ENCODE results near the gene SLC13A4.
"Not testable (repeated sequence)": the region's sequence is repeated elsewhere in the genome, so short reads cannot be mapped to it uniquely, and the experiment has no call there.

SLC13A4 gene

GRCh38 chr7:135685306-135686084, 42.5 kb downstream of the SLC13A4 start:
- no peak for DNase-seq

GRCh38 chr7:135684699-135685098, 43.3 kb downstream of the SLC13A4 start:
- no peak for DNase-seq

DNA sequence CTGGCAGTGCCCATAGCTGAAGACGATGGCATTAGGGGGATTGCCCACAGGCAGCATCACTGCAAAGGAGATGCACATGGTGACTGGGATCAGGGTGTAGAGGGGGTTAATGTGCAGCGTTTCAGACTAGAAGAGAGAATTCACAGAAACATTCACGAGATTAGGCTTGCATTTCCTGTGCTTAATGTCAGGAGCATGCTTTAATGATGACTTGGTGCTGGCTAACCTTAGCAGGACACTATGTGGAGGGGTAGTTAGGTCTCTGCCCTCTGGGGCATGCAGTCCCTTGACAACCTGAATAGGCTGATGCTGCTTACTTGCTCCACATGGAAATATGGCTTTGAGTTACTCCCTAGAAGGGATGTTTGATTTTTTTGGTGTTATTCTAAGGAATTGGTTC, 43.9 kb downstream of the SLC13A4 start:
- no peak for DNase-seq

GRCh38 chr7:135683609-135684008, 44.4 kb downstream of the SLC13A4 start:
- DNase-seq: no peak

GRCh38 chr7:135682191-135682590, 45.8 kb downstream of the SLC13A4 start:
- DNase-seq: no peak

DNA sequence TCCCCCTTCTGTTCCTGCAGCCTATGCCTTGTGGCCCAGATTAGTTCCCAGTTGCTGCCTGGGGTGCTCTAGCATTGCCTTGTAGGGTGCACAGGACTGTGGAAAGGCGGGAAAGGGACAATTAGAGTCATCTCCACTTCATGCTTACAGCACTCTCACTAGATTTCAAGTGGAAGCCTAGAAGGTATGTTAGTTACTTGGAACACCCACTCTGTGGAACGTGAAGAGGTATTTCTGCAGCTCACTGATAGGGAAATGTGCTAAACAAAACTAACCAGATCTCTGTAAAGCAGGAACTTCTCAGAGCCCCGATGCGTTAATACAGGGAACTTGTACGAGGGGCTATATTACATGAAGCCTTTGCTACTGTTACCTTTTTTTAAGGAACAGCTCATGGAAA, 46.2 kb downstream of the SLC13A4 start:
- no peak for DNase-seq

DNA sequence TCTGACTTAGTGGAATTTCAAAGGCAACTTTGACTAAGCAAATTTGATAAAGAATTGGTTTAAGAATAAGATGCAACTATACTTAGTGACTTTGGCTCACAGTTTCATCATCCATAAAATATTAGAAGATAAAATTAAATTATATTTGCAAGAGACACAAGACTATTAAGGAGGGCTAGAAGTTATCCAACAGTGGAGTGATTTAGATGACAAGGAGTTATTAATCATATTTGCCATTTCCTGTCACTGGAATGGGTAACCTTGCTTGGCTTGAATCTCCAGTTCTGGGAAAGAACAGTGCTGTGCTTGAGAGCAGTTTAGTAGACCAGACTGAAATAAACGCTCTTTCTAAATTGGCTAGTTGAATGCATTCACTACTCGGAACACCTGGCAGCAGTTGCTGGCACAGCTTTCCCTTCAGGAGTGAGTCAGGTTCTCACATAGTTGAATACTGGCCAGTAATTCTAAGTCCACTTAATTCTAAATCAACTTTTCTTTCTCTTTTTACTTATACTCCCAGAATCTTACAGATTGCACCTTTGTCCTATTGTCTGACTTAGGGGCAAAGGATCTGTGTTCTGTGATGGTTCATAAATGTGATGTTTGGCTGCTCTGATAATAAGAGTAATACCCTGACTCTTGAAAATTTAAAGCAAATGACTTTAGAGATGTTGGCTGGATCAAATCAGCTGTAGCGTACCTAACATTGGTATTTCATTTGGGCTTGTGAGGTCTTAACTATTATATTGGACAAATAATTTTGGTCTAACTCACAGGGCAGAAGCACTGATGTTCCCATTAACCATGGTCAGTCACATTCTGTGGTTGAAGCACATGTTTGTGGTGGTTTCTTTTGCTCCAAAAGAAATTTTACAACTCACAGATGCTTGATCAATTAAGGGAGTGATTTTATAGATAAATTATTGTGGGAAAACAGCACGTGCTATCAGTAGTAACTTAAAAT, 49.1 kb downstream of the SLC13A4 start:
- no peak for DNase-seq

DNA sequence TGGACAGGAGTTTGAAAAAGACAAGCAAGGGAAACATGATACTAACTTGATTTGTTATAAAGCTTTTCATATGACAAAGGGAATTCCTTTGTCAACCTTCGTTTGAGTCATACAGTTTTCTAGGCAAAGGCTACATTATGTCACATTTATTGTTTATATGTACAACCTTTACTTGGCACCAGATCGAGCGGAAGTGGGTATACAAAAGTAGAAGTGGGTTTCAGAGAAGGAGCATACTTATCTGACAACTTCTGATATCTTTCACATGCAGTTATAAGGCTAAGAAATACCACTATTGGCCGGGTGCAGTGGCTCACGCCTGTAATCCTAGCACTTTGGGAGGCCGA, 54.7 kb downstream of the SLC13A4 start:
- DNase-seq: no peak

- DNase-seq: peak in 2 of 6 experiments; percentile 3 to 20
Measured at GRCh38 chr7:135672560-135673359, 55.2 kb downstream of the SLC13A4 start.

DNA sequence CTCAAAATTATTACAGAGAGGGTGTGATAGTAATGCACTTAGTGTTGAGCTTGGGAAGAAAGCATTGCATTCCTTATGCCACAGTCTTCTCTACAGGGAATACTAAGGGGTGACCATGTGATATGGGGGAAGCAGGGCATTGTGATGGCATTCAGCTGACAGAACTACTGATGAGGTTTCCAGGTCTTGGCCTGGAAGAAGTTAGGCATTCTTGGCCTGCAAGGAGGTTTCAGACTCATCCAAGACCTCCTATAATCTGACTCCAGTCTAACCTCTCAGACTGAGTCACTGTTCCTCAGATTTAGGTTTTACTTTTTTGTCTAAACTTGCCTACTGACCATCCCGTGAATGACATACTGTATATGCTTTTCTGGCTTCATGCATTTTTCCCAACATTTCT, 57.8 kb downstream of the SLC13A4 start:
- no peak for DNase-seq

- DNase-seq: no peak
Measured at GRCh38 chr7:135669774-135670173, 58.2 kb downstream of the SLC13A4 start.

DNA sequence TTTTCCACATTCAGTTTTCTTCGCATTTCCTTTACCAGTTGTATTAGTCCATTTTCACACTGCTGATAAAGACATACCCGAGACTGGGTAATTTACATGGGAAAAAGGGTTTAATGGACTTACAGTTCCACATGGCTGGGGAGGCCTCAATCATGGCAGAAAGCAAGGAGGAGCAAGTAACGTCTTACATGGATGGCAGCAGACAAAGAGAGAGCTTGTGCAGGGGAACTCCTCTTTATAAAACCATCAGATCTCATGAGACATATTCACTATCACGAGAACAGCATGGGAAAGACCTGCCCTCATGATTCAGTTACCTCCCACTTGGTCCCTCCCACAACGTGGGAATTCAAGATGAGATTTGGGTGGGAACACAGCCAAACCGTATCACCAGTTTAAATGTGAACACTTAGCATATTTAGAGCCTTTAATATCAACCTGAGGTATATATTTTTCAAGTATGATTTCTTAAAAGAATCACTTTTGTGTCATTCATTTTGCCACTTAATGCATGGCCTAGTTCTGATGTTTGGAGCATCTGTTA, 59.1 kb downstream of the SLC13A4 start:
- not testable (repeated sequence) for DNase-seq

DNA sequence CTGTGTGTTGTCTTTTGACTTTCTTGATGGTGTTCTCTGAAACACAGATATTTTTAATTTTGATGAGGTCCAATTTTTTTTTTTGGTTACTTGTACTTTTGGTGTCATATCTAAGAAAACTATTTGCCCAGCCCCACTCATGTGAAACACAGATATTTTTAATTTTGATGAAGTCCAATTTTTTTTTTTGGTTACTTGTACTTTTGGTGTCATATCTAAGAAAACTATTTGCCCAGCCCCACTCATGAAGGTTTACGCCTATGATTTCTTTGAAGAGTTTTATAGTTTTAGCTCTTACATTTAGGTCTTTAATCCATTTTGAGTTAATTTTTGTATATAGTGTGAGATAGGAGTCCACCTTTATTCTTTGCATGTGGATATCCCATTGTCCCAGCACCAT, 60.4 kb downstream of the SLC13A4 start:
- not testable (repeated sequence) for DNase-seq

- DNase-seq: no peak
Measured at GRCh38 chr7:135666846-135667245, 61.1 kb downstream of the SLC13A4 start.

DNA sequence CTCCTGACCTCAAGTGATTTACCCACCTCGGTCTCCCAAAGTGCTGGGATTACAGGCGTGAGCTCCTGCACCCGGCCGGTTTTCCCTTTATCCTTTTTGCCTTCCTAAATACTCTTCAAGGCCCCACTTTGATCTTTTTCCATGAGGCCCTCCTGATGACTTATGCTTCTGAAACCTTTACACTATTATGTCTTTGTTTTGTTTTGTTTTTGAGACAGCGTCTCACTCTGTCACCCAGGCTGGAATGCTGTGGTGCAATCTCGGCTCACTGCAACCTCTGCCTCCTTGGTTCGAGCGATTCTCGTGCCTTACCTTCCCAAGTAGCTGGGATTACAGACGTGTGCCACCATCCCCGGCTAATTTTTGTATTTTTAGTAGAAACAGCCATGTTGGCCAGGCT, 61.8 kb downstream of the SLC13A4 start:
- no peak for DNase-seq

- no peak for DNase-seq
Measured at GRCh38 chr7:135665042-135665441, 62.9 kb downstream of the SLC13A4 start.

DNA sequence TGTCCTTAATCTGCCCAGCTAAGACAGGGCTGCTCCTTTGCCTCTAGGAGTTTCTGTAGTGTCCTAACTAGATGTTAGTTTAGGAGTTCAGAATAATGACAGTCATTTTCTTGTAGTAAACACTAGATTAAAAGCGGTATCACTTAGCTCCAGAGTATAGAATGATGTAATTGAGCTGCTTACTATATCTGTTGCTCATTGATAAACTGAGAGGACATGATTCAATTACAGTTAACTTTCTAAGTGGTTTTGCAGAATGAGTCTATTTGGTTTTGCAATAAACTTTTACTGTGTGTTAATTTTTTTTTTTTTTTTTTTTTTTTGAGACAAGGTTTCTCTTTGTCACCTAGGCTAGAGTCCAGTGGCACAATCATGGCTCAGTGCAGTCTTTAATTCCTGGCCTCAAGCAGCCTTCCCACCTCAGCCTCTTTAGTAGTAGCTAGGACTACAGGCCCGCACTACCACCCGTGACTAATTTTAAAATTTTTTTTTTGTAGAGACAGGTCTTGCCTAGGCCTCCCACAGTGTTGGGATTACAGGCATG, 63.9 kb downstream of the SLC13A4 start:
- peak in 1 of 6 experiments; percentile 1 for DNase-seq

GRCh38 chr7:135662373-135663114, 65.4 kb downstream of the SLC13A4 start, which contains the start of gene STMP1:
Gene STMP1, plus strand, starts transcription at chr7:135662514.
- DNase-seq: peak; percentile 86 to 93 (median 93)

DNA sequence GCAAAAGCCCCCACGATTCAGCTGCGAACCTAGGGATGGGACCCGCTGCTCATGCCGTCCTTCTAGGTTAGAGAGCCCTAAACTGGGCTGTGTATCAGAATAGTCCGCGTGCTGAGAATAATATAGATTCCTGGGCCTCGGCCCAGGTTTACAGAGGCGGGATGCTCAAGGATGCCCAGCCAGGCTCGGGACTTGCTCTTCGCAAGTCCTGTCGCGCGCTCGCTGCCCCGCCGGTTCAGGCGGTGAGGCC, 65.9 kb downstream of the SLC13A4 start:
- DNase-seq: no peak

DNA sequence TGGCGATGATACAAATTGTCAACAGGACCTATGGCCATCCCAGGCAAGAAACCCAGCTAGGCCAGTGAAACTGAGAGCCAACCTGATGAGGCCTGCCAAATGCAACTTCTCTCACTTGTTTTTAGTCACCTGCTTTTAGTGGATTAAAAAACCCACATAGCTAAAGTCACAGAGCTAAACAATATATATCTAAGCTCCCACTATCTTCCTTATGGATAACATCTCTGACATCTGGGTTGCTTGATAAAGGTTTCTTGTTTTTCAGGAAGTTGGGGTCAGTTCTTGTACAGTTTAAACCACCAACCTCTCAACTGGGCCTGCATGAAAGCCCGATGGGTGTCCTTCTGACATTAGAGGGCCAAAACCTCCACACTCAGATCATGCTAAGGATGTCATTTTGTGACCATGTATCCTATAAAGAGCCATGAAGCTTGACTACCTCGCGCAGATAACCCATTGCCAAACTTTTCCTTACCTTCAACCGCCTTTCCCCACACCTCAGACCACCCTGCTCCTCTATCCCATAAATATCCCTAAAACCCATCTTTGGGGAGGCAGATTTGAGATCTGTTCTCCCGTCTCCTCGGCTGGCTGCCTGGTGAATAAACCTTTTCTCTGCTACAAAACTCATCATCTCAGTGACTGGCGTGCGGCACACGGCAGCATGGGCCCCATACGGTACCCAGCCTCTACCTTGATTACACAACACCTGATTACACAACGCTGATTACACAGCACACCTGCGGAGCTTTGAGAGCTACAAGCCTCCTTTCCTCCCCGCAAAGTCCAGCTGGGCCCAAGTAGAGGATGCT, 66.5 kb downstream of the SLC13A4 start:
- no peak for DNase-seq
